Measurements from ENCODE around the gene ODR4. TPM values are rescaled to one million over a fixed set of nuclear protein-coding genes. Genes with fewer than 3 reads are reported as not detected.

Gene ODR4
- total RNA-seq, 1 experiment from 2014 or later = 19.6 TPM

DNA sequence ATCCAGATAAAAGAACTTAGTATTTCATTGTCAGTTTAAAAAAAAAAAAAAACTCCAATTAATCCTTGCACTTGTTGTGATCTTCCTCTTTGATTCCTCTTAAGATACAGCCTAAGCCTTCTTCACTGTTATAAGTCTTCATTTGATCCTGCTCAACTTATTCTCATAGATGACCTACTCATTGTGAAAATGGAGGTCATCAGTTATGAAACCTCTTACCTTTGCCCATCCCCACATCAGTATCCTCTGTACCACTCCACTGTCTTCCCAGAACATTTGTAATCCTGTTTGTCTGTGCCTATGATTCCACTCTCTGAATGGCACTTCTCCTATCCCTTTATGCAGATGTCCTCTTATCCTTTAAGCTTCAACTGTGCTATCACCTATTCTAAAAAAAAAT, 28.0 kb downstream of the ODR4 start:
- intact Hi-C loops (cut with micrococcal nuclease; ENCODE audit: unreplicated experiment) = loop anchor here (2.0 to 10.0 kb wide), 3 partner anchors 79 to 581 kb away; partner anchors contain the start of gene PTGS2
- H3K4me2 ChIP-seq = no peak overlapping the region
- no peak overlapping the region for H2AFZ ChIP-seq
- H3F3A ChIP-seq (ENCODE audit: insufficient read depth, low read depth) = no peaks in the 10 kb centered on the region
- H3K4me1 ChIP-seq (replicated peaks; ENCODE audit: insufficient read depth) = no peaks in the 10 kb centered on the region
- POLR2A ChIA-PET (ENCODE audit: unreplicated experiment) = no interaction called here
- no peak overlapping the region for H3K27ac ChIP-seq
- no peaks in the 10 kb centered on the region for H3K9me3 ChIP-seq (ENCODE audit: insufficient read depth, low read depth)
- no peak for DNase-seq
- CTCF ChIA-PET = interaction anchor here (0.8 kb wide), 1 partner anchor 29 kb away, joined by 3 read pairs; the partner anchor contains the start of gene TPR
- peaks cover 19% of the 10 kb centered on the region for H3K36me3 ChIP-seq (ENCODE audit: low read depth)
- no peak for TF ChIP-seq EZH2 (IDR thresholded peaks at IDR 0.05; ENCODE audit: low read depth)
- TF ChIP-seq, protein P1, sequence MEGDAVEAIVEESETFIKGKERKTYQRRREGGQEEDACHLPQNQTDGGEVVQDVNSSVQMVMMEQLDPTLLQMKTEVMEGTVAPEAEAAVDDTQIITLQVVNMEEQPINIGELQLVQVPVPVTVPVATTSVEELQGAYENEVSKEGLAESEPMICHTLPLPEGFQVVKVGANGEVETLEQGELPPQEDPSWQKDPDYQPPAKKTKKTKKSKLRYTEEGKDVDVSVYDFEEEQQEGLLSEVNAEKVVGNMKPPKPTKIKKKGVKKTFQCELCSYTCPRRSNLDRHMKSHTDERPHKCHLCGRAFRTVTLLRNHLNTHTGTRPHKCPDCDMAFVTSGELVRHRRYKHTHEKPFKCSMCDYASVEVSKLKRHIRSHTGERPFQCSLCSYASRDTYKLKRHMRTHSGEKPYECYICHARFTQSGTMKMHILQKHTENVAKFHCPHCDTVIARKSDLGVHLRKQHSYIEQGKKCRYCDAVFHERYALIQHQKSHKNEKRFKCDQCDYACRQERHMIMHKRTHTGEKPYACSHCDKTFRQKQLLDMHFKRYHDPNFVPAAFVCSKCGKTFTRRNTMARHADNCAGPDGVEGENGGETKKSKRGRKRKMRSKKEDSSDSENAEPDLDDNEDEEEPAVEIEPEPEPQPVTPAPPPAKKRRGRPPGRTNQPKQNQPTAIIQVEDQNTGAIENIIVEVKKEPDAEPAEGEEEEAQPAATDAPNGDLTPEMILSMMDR (conservative IDR thresholded peaks at IDR 0.05) = no peak
- no peaks in the 10 kb centered on the region for H4K20me1 ChIP-seq (ENCODE audit: insufficient read depth)
- no peak overlapping the region for H3K4me3 ChIP-seq
- H3K9me2 ChIP-seq (ENCODE audit: insufficient read depth) = no peaks in the 10 kb centered on the region
- no TSS peak for BruUV-seq (replicated peaks)
- H3K79me2 ChIP-seq (ENCODE audit: low read depth) = no peaks in the 10 kb centered on the region
- no peaks in the 10 kb centered on the region for H3K27me3 ChIP-seq (ENCODE audit: insufficient read depth, low read depth)

GRCh38 chr1:186404454-186405051, 28.9 kb downstream of the ODR4 start:
- intact Hi-C loops (cut with micrococcal nuclease; ENCODE audit: unreplicated experiment) = loop anchor here (2.0 to 10.0 kb wide), 3 partner anchors 78 to 580 kb away; partner anchors contain the start of gene PTGS2
- no peaks in the 10 kb centered on the region for H3F3A ChIP-seq (ENCODE audit: insufficient read depth, low read depth)
- no peak overlapping the region for H3K4me2 ChIP-seq
- H3K9me2 ChIP-seq (ENCODE audit: insufficient read depth) = no peaks in the 10 kb centered on the region
- no peaks in the 10 kb centered on the region for H3K79me2 ChIP-seq (ENCODE audit: low read depth)
- no peak overlapping the region for H3K4me3 ChIP-seq
- H3K27me3 ChIP-seq (ENCODE audit: insufficient read depth, low read depth) = no peaks in the 10 kb centered on the region
- no peak overlapping the region for H2AFZ ChIP-seq
- TF ChIP-seq, protein P1 (conservative IDR thresholded peaks at IDR 0.05) = peak; percentile 75
- no peak for TF ChIP-seq EZH2 (IDR thresholded peaks at IDR 0.05; ENCODE audit: low read depth)
- no TSS peak for BruUV-seq (replicated peaks)
- H3K36me3 ChIP-seq (ENCODE audit: low read depth) = peaks cover 18% of the 10 kb centered on the region; the same call in 1 of the 2 replicates
- ChIA-PET POLR2A (ENCODE audit: unreplicated experiment) (no interaction called here), CTCF (interaction anchor here (0.8 kb wide), 1 partner anchor 30 kb away, joined by 3 read pairs; the partner anchor contains the start of gene TPR)
- DNase-seq = peak in 1 of 2 experiments; percentile 2
- no peak overlapping the region for H3K27ac ChIP-seq
- H4K20me1 ChIP-seq (ENCODE audit: insufficient read depth) = no peaks in the 10 kb centered on the region
- H3K4me1 ChIP-seq (replicated peaks; ENCODE audit: insufficient read depth) = no peaks in the 10 kb centered on the region
- no peaks in the 10 kb centered on the region for H3K9me3 ChIP-seq (ENCODE audit: insufficient read depth, low read depth)

DNA sequence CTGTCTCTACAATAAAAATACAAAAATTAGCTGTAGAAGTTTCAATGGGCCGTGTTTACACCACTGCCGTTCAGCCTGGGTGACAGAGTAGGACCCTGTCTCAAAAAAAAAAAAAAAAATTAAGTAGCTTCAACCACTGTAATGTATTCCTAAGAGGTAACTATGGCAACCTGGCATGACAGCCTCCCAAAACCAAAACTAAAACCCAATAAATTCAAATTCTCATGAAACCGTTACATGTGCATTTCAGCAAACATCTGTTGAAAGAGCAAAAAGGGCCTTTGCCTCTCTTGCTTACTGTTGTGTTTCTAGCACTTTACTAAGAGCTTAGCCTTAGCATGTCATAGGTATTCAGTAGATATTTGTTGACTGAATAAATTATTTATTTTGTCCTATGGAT, 33.5 kb downstream of the ODR4 start:
- no peaks in the 10 kb centered on the region for H3K4me1 ChIP-seq (replicated peaks; ENCODE audit: insufficient read depth)
- H3K4me2 ChIP-seq = no peak overlapping the region
- DNase-seq = no peak
- ChIA-PET POLR2A (ENCODE audit: unreplicated experiment) (no interaction called here), CTCF (no interaction called here)
- no peaks in the 10 kb centered on the region for H3K9me2 ChIP-seq (ENCODE audit: insufficient read depth)
- BruUV-seq (replicated peaks) = no TSS peak
- H3K27me3 ChIP-seq (ENCODE audit: insufficient read depth, low read depth) = no peaks in the 10 kb centered on the region
- no peaks in the 10 kb centered on the region for H3K79me2 ChIP-seq (ENCODE audit: low read depth)
- TF ChIP-seq, protein P1 (conservative IDR thresholded peaks at IDR 0.05) = no peak
- no peak for TF ChIP-seq EZH2 (IDR thresholded peaks at IDR 0.05; ENCODE audit: low read depth)
- H4K20me1 ChIP-seq (ENCODE audit: insufficient read depth) = no peaks in the 10 kb centered on the region
- H3K27ac ChIP-seq = no peak overlapping the region
- intact Hi-C loops (cut with micrococcal nuclease; ENCODE audit: unreplicated experiment) = loop anchor here (10.0 kb wide), 1 partner anchor 276 kb away; the partner anchor contains the start of gene PTGS2
- H3K36me3 ChIP-seq (ENCODE audit: low read depth) = peaks cover 27% of the 10 kb centered on the region
- H3F3A ChIP-seq (ENCODE audit: insufficient read depth, low read depth) = no peaks in the 10 kb centered on the region
- H3K9me3 ChIP-seq (ENCODE audit: insufficient read depth, low read depth) = no peaks in the 10 kb centered on the region
- H2AFZ ChIP-seq = no peak overlapping the region
- H3K4me3 ChIP-seq = no peak overlapping the region
